Psoas muscle (tissue), 8 donors: Measurements from ENCODE around the gene KAT2A. TPM values are rescaled to one million over a fixed set of nuclear protein-coding genes. Genes with fewer than 3 reads are reported as not detected.

ENCODE experiments used
- ATAC-seq, 4 donors: fragments of 200-7000 bp; cut with Tn5 transposase; one replicate each; pipeline ENCODE4 v1.9.1; 2020; ENCODE audit warnings: moderate library complexity in 3 of 4, mild to moderate bottlenecking in 2 of 4
- DNase-seq, 2 donors: peaks; one replicate each; pipeline ENCODE4 v3.0.0-alpha.2; 2020
- H3K27ac ChIP-seq: fragments of 200-600 bp; one replicate; pipeline ENCODE4 v1.8.0; 2022
- H3K27me3 ChIP-seq, 3 donors: fragments of 200-600 bp in 1 of 3; one replicate each; pipeline versions ENCODE4 v1.6.1 to v1.8.0; 2013 to 2022; ENCODE audit warnings: low read length in 2 of 3, mild to moderate bottlenecking in 2 of 3, moderate library complexity in 1 of 3; ENCODE audit not compliant: insufficient read depth in 3 of 3
- H3K36me3 ChIP-seq, 2 donors: fragments of 200-600 bp in 1 of 2; one replicate each; pipeline versions ENCODE4 v1.6.1 to v1.8.0; 2013 to 2022; ENCODE audit warnings: low read depth in 1 of 2, mild to moderate bottlenecking in 1 of 2, moderate library complexity in 1 of 2; ENCODE audit not compliant: insufficient read depth in 1 of 2
- H3K4me1 ChIP-seq: fragments of 200-600 bp; one replicate; pipeline ENCODE4 v1.8.0; 2022
- H3K4me3 ChIP-seq: fragments of 200-600 bp; one replicate; pipeline ENCODE4 v1.8.0; 2022; ENCODE audit warnings: mild to moderate bottlenecking
- H3K9me3 ChIP-seq: fragments of 200-600 bp; one replicate; pipeline ENCODE4 v1.8.0; 2022
- WGBS, 3 donors: extraction: QIAGEN DNeasy Blood & Tissue Kit; methylation state at CpG; one replicate each; pipeline versions ENCODE4 v1.1.6 to v1.1.7; 2013; 5-methylcytosine and 5-hydroxymethylcytosine counted together
- intact Hi-C, 2 donors: fragments of 100-400 bp; cut with DNase I; formaldehyde crosslinking; loops; one replicate each; pipeline versions ENCODE4 v1.11.0 to v1.14.2; 2022
- polyA plus RNA-seq, 3 donors: library from polyadenylated mRNA; stranded (reverse); fragments of 200-250 nt; gene quantifications; one replicate each; pipeline ENCODE4 v1.2.3, GENCODE V29; 2013
- total RNA-seq, 4 donors: library from RNA; stranded (reverse); fragmentation: NEBNext Ultra II Directional in 2 of 4; extraction: Animal tissue kit (Norgen Biotek cat#: 25700) in 2 of 4; gene quantifications; one replicate each; pipeline versions ENCODE4 v1.2.1 to v1.2.4, GENCODE V29; 2021 to 2023
- TF ChIP-seq, protein P1 (sequence below): fragments of 200-600 bp; IDR thresholded peaks from one replicate; pipeline ENCODE4 v1.8.0; 2022; ENCODE audit warnings: antibody characterized with exemption
- donor health status: healthy with polysubstance abuse.
- donor health status: DM: no; HTN: no; CAD: no; lungs with moderate emphysema.
- donor health status: Bipolar disorder and iron deficiency.
- donor health status: healthy.
- donor health status: DM: yes; HTN: yes; CAD: no.
- donor health status: DM: no; HTN: no; CAD: no.
- donor health status: DM: no; HTN: no; CAD: no.
- donor health status: DM: yes; HTN: yes; CAD: no.

Gene KAT2A
- total and polyA plus RNA-seq, 7 donors: 12.3 to 35.3 (median 20.9) TPM

DNA sequence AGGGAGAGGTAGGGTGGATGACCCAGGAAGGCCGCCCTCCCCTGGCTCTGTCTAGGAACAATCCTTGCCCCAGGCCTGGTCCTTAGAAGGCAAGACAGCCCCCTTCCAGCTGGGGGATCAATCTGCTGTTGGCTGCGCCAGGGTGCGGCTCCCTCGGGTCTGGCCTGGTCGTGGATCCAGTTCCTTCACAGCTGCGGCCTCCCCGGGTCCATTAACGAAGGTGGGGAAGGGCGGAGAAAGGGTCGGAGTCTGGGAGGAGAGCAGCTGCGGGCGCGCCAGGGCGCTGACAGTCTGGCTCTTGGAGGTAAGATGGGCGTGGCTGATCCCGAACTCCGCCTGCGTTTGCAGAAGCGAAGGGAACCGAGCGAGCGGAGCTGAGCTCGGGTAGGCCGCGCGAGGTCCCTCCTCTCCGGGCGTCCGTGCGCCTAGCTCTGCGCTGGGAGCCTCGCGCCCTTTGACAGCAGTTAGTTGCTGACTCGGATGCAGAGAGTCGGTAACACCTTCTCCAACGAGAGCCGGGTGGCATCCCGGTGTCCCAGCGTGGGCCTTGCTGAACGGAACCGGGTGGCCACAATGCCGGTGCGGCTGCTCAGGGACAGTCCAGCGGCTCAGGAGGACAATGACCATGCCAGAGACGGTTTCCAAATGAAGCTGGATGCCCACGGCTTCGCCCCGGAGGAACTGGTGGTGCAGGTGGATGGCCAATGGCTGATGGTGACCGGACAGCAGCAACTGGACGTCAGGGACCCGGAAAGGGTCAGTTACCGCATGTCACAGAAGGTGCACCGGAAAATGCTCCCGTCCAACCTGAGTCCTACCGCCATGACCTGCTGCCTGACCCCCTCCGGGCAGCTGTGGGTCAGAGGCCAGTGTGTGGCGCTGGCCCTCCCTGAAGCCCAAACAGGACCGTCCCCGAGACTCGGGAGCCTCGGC is 1.5 kb upstream of the KAT2A start, which contains the start of gene HSPB9:
Gene HSPB9, plus strand, starts transcription at position 434 of the 933 bp plus-strand sequence. Its CDS starts 47 bp downstream, at position 481.
- WGBS, 3 donors: 52 to 59% (median 52%) methylated on average over 59 to 61 of the region's 61 CpGs
- Histone ChIP-seq H3K36me3 (peaks cover 0 to 49% of the 10 kb centered on the region in 2 donors), H3K4me1 (peaks cover 22% of the 10 kb centered on the region), H3K27ac (peak within 1 kb of the TSS; percentile 79), H3K4me3 (peak within 1 kb of the TSS; percentile 82), H3K9me3 (no peaks in the 10 kb centered on the region), H3K27me3 (no peaks in the 10 kb centered on the region)
- ATAC-seq (peak; percentile 50 to 63 (median 58)), DNase-seq (peak; percentile 58 to 79)
- TF ChIP-seq, protein P1, sequence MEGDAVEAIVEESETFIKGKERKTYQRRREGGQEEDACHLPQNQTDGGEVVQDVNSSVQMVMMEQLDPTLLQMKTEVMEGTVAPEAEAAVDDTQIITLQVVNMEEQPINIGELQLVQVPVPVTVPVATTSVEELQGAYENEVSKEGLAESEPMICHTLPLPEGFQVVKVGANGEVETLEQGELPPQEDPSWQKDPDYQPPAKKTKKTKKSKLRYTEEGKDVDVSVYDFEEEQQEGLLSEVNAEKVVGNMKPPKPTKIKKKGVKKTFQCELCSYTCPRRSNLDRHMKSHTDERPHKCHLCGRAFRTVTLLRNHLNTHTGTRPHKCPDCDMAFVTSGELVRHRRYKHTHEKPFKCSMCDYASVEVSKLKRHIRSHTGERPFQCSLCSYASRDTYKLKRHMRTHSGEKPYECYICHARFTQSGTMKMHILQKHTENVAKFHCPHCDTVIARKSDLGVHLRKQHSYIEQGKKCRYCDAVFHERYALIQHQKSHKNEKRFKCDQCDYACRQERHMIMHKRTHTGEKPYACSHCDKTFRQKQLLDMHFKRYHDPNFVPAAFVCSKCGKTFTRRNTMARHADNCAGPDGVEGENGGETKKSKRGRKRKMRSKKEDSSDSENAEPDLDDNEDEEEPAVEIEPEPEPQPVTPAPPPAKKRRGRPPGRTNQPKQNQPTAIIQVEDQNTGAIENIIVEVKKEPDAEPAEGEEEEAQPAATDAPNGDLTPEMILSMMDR: no peak
- intact Hi-C loops: no loop called here

DNA sequence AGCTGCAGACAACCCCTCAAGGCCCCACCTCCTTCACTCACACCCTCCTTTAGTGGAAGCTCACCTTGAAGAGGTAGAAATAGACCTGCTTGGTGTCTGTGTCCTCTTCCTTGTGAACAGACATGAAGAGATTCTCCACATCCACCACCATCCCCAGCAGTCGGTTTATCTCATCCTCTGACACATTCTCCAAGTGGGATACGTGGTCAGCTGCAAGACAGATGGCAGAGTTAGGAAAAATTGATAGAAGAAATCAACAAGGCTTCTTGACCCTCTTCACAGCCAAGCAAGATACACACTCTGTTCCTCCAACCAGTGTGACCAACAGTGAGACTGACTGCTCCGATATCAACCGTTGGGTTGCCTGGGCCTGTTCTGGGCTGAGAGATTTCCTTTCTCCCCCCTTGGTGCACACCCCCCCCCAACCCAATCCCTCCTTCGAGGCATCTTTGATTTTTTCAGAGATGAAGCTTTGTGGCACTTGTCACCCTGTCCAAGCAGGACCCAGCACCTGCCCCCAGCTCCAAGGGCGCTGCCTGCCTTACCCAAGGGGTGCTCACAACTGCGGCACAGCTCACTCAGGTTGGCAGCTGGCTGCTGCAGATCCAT is 902 bp downstream of the KAT2A start:
- peak overlapping the region; percentile 79 for H3K27ac ChIP-seq
- TF ChIP-seq, protein P1: no peak
- DNase-seq (no peak), ATAC-seq (peak in 1 of 4 donors; percentile 0)
- peaks cover 0 to 45% of the 10 kb centered on the region in 2 donors for H3K36me3 ChIP-seq
- peak overlapping the region; percentile 82 for H3K4me3 ChIP-seq
- 31 to 51% (median 43%) methylated on average over 7 of the region's 7 CpGs for WGBS, 3 donors
- H3K27me3 ChIP-seq: no peaks in the 10 kb centered on the region
- intact Hi-C loops: no loop called here
- H3K4me1 ChIP-seq: peaks cover 22% of the 10 kb centered on the region
- H3K9me3 ChIP-seq: no peaks in the 10 kb centered on the region

DNA sequence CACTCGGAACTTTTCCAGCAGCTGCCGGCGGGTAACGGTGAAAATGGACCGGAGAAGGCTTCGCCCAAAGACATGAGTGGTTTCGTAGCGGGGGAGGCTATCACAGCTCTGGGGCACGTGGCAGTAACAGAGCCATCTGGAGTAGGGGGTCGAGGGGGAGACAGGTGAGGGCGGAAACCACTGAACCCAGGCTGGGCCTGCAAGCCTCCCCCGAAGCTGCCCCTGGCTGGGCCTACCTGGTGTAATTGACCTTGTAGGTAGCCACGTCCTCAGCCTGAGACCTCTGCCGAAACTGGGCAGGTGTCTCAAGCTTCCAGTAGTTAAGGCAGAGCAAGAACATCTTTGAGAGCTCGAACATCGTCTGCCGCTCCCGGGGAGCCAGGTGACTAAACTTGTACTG is 1.9 kb downstream of the KAT2A start:
- Histone ChIP-seq H3K27ac (no peak overlapping the region), H3K36me3 (peaks cover 0 to 50% of the 10 kb centered on the region in 2 donors), H3K4me3 (no peak overlapping the region), H3K4me1 (peaks cover 22% of the 10 kb centered on the region), H3K27me3 (no peaks in the 10 kb centered on the region), H3K9me3 (no peaks in the 10 kb centered on the region)
- 90 to 94% (median 90%) methylated on average over 18 of the region's 18 CpGs for WGBS, 3 donors
- TF ChIP-seq, protein P1: no peak
- ATAC-seq (no peak), DNase-seq (no peak)
- intact Hi-C loops: loop anchor here (5.0 to 10.0 kb wide), 3 partner anchors 52 to 286 kb away; no protein-coding TSS in a partner anchor

DNA sequence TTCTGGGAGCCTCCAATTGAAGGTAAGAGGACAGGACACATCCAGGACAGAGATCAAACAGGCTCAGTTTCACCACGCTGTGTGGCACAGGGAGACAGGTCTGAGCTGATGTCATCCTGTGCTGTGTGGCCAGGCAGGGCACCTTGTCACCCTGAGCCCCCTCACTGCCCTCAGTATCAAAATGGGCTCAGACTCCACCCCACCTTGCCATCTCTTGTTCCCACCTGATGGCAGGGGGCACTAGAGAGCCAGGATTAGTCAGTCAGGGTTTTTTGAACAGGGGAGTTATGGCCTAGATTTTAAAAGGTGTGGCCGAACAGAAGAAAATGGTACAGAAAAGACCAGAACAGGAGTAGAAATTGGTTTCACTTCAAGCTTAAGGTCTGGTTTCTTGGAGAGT is 2.6 kb downstream of the KAT2A start:
- Histone ChIP-seq H3K27me3 (no peaks in the 10 kb centered on the region), H3K36me3 (peaks cover 0 to 57% of the 10 kb centered on the region in 2 donors), H3K27ac (no peak overlapping the region), H3K4me1 (peaks cover 22% of the 10 kb centered on the region), H3K9me3 (no peaks in the 10 kb centered on the region), H3K4me3 (no peak overlapping the region)
- TF ChIP-seq, protein P1: peak; percentile 27
- intact Hi-C loops: loop anchor here (5.0 to 10.0 kb wide), 3 partner anchors 51 to 286 kb away; no protein-coding TSS in a partner anchor
- no peak for ATAC-seq
- no peak for DNase-seq
- 59 to 77% (median 72%) methylated on average over 2 of the region's 2 CpGs for WGBS, 3 donors
